Stimulated activated CD4-positive, alpha-beta T cell treated with anti-CD3 and anti-CD28 coated beads, Interleukin-1b, Interleukin-23, amount 100 ng/mL, for 4 hours (primary cell): Measurements from ENCODE around the gene RPS6KA2.

ENCODE experiments used
- DNase-seq, 2 donors: peaks; one replicate each; pipeline ENCODE4 v3.0.0-alpha.2; 2020; ENCODE audit warnings: low read depth in 2 of 2

The RPS6KA2 gene

GRCh38 chr6:166627033-166627874, at the start of gene RPS6KA2:
RPS6KA2 (minus strand) TSS chr6:166627251; CDS start chr6:166627019, 232 bp downstream.
- DNase-seq: peak; percentile 99

- no peak for DNase-seq
Observed at GRCh38 chr6:166676270-166676860, 49.3 kb upstream of the RPS6KA2 start.

GRCh38 chr6:166675736-166676135, 48.7 kb upstream of the RPS6KA2 start:
- no peak for DNase-seq

GRCh38 chr6:166673309-166673708, 46.3 kb upstream of the RPS6KA2 start:
- no peak for DNase-seq

- no peak for DNase-seq
Observed at GRCh38 chr6:166672624-166673206, 45.7 kb upstream of the RPS6KA2 start.

GRCh38 chr6:166672146-166672545, 45.1 kb upstream of the RPS6KA2 start:
- DNase-seq: no peak

GRCh38 chr6:166671434-166672081, 44.5 kb upstream of the RPS6KA2 start:
- no peak for DNase-seq

GRCh38 chr6:166670894-166671293, 43.8 kb upstream of the RPS6KA2 start:
- no peak for DNase-seq

GRCh38 chr6:166670013-166670412, 43.0 kb upstream of the RPS6KA2 start:
- no peak for DNase-seq

GRCh38 chr6:166667796-166668610, 41.0 kb upstream of the RPS6KA2 start:
- DNase-seq: no peak

GRCh38 chr6:166664135-166664534, 37.1 kb upstream of the RPS6KA2 start:
- no peak for DNase-seq

- DNase-seq: no peak
Observed at GRCh38 chr6:166663568-166663967, 36.5 kb upstream of the RPS6KA2 start.

- no peak for DNase-seq
Observed at GRCh38 chr6:166662690-166663089, 35.6 kb upstream of the RPS6KA2 start.

GRCh38 chr6:166661327-166662085, 34.5 kb upstream of the RPS6KA2 start:
- no peak for DNase-seq

- DNase-seq: no peak
Observed at GRCh38 chr6:166660157-166660688, 33.2 kb upstream of the RPS6KA2 start.

- no peak for DNase-seq
Observed at GRCh38 chr6:166659581-166659980, 32.5 kb upstream of the RPS6KA2 start.

- DNase-seq: no peak
Observed at GRCh38 chr6:166658792-166659150, 31.7 kb upstream of the RPS6KA2 start.

GRCh38 chr6:166658115-166658791, 31.2 kb upstream of the RPS6KA2 start:
- no peak for DNase-seq

GRCh38 chr6:166657531-166657930, 30.5 kb upstream of the RPS6KA2 start:
- DNase-seq: no peak
